ENCODE results near the gene C14orf93.
"Not testable (repeated sequence)": the region's sequence is repeated elsewhere in the genome, so short reads cannot be mapped to it uniquely, and the experiment has no call there.

Gene C14orf93

DNA sequence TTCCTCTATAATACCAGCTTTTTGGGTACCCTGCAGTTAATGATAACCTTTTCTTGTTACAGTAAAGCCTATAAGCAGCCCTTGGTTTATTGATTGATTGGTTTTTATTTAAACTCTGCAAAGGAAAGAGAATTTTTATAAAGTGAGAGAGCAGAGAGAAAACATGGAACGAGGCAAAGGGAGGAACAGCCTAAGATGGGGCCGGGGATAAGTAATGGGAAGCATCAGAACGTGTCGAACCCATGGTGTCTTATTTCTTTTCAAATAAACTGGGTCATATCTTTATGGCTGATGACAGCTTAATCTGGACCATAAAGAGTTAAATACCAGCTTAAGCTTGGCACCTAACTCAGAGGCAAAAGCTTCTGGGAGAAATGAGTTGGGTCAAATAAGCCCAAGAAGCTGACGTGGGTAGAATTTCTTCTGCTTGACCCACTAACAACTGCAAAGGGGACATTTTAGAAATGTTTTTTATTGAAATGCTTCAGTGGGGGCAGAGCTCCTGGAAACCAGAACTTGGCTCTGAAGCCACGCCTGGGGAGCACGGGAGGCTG lies 12.0 kb upstream of the C14orf93 start:
- no peak overlapping the region for H3K27ac ChIP-seq
- no peak for DNase-seq (ENCODE audit: low read depth, low spot score)

DNA sequence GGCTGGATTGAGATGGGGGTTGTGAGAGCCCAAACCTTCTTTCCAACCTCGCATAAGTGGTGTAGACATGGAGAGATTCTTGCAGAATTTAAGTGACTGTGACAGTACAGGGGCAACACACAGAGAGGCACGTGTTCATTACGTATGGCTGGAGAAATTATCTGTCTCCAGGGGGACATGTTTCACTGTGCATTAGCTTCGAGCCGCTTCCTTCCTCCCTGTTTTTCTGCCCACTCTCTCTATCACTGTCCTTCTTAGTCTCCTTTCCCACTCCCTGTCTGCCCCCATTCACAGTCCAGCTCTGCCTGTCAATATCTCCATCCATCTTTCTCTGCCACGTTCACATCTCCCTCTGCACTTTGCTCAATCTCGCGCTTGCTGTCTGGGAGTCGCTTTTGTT lies 11.5 kb upstream of the C14orf93 start:
- no peak for DNase-seq (ENCODE audit: low read depth, low spot score)
- no peak overlapping the region for H3K27ac ChIP-seq

DNA sequence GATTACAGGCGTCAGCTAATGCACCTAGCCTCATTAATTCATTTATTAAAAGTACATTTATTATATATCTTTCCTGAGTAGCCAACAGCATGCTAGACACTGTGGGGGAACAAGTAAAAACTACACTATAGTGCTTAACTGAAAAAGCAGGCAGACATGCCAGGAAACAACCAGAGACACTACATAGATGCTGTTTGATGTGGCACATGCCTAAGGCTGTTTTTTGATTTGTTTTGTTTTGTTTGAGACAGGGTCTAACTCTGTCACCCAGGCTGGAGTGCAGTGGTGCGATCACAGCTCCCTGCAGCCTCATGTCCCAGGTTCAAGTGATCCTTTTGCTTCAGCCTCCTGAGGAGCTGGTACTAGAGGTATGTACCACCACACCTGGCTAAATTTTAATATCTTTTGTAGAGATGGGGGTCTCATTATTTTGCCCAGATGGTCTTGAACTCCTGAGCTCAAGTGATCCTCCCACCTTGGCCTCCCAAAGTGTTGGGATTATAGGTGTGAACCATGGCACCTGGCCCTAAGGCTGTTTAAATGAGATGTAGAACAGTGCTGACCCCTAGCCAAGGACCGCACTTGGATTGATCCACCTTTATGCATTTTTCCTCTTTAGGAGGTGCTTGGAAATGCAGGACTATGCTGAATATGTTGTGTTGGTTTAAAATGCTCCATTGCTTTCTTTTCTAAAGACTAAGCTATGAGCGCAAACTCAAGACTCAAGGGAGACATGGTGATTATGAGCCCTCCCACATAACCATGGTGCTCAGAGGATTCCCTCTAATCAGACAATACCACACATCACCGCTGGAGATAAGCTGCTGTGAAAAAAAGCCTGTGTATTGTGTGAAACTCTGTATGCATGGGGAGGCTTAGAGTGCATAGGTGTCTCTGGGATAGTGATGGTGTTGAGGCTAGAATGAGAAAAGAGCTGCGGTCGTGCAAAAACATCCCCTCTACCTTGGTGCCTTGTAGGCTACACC lies 10.5 kb upstream of the C14orf93 start:
- H3K27ac ChIP-seq: no peak overlapping the region
- no peak for DNase-seq (ENCODE audit: low read depth, low spot score)

DNA sequence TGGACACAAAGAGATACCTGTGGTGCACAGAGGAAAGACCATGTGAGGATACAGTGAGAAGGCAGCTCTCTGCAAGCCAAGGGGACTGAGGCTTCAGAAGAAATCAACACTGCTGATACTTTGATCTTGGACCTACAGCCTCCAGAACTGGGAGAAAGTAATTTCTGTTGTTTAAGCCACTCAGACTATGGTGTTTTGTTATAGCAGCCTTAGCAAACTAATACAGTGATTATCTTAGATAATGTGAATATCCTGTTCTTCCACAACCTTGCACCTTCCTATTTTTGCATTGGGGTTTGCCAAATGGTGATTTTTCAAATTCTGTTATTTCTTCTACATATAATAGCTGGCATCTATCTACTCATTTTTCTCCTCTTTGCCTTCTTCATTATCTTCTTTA lies 8.2 kb upstream of the C14orf93 start:
- DNase-seq (ENCODE audit: low read depth, low spot score): no peak
- H3K27ac ChIP-seq: no peak overlapping the region

DNA sequence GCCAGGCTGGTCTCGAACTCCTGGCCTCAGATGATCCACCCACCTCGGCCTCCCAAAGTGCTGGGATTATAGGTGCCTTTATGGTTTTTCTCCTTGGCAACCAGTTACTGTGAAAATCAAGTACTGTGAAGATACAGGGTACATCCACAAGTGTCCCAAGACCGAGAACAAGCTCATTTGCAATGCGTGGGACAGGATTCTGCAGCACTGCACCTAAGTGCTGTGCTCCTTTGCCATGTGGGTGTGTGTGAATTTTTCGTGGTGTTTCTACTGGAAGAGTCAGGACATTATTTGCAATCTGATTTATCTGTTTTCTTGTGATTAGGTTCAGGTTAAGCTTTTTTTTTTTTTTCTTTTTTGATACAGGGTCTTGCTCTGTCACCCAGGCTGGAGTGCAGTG lies 7.1 kb upstream of the C14orf93 start:
- H3K27ac ChIP-seq: no peak overlapping the region
- no peak for DNase-seq (ENCODE audit: low read depth, low spot score)

DNA sequence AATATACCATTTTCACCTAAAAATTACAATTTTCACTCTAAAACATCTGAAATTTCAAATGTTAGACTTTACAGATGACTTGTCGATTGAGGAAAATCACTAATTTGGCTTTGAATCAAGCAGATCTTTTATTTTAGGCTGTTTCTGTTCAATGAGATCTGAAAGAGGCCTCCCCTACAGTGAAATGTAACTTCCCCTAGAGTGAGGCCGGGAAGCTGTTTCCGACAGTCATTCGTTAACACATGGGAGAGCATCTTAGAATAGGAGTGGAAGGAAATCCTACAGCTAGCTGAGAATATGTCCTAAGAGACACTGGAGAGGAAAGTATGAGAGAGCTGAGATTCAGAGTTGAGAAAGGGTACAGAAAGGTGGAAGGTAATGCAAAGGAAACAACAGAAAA lies 5.7 kb upstream of the C14orf93 start:
- no peak overlapping the region for H3K27ac ChIP-seq
- DNase-seq (ENCODE audit: low read depth, low spot score): no peak

DNA sequence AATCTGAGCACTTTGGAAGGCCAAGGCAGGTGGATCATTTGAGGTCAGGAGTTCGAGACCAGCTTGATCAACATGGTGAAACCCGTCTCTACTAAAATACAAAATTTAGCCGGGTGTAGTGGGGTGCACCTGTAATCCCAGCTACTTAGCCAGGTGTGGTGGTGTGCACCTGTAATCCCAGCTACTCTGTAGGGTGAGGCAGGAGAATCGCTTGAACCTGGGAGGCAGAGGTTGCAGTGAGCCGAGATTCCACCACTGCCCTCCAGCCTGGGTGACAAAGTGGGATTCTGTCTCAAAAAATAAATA lies 3.8 kb upstream of the C14orf93 start:
- not testable (repeated sequence) for H3K27ac ChIP-seq

DNA sequence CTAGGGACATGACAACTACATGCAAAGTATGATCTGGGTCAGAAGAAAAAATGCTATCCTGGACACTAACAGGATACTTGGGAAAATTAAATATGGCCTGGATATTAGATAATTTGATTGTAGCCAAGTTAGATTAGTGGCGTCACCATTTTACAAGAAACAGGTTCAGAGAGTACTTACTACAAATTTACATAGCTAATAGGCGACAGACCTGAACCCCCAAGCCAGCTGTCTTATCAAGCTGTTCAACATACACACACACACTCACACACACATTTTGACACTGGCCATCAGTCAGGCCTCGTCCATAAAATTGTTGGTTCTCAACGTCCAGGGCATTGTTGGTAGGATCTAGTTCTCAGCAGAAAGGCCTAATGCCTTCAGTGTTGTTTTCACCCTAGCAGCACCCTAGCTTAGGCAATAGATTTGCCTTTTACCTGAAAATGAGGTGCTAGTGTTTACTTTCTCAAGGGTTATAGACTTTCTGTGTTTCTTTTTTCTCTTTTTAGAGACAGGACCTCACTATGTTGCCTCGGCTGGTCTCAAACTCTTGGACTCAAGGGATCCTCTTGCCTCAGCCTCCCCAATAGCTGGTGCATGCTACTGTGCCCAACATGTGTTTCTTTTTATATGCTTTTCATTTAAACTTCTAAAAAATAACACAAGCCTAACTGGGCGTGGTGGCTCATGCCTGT lies 3.3 kb upstream of the C14orf93 start:
- DNase-seq (ENCODE audit: low read depth, low spot score): no peak
- no peak overlapping the region for H3K27ac ChIP-seq

More for the DNA sequence above, 3.8 kb upstream of the C14orf93 start:
- DNase-seq (ENCODE audit: low read depth, low spot score): not testable (repeated sequence)

DNA sequence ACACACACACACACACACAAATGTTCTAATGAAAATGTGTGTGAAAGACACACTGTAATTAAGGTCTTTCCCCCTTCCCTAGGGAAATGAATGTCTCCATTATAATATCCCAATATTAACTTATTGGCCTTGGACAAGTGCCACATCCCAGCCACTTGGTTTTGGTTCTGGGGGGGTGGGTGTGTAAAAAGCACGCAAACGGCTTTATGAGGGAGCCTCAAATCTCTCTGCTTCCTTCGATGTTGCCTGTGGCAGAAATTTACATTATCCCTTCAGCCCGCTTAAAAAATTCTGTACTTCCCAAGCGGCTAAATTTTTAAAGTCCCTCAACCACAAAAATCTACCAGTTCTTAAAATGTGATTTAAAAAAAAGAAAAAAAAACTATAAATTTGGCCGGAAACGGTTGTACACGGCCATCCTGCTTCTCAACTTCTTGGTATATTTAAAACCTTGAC lies 432 bp downstream of the C14orf93 start:
- H3K27ac ChIP-seq: peak overlapping the region; percentile 58

DNA sequence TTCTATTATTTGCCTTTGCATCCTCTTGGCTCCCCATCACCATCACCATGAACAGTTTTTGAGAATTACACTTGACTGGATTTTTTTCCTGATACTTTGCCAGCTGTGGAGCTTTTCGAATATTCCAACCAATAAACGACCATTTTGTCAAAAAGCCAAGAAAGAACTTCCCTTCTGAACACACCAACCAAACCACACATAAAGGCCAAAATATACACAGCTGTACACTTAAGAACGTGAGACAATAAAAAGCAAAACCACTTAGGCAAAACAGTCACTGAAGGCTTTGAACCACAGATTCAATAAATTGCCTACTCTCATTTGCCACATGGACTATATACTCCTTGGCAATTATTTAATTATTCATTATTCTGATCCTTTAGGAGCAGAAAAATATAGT lies 1.1 kb downstream of the C14orf93 start:
- H3K27ac ChIP-seq: peak overlapping the region; percentile 2
- no peak for DNase-seq (ENCODE audit: low read depth, low spot score)

More for the DNA sequence above, 432 bp downstream of the C14orf93 start:
- DNase-seq (ENCODE audit: low read depth, low spot score): no peak

DNA sequence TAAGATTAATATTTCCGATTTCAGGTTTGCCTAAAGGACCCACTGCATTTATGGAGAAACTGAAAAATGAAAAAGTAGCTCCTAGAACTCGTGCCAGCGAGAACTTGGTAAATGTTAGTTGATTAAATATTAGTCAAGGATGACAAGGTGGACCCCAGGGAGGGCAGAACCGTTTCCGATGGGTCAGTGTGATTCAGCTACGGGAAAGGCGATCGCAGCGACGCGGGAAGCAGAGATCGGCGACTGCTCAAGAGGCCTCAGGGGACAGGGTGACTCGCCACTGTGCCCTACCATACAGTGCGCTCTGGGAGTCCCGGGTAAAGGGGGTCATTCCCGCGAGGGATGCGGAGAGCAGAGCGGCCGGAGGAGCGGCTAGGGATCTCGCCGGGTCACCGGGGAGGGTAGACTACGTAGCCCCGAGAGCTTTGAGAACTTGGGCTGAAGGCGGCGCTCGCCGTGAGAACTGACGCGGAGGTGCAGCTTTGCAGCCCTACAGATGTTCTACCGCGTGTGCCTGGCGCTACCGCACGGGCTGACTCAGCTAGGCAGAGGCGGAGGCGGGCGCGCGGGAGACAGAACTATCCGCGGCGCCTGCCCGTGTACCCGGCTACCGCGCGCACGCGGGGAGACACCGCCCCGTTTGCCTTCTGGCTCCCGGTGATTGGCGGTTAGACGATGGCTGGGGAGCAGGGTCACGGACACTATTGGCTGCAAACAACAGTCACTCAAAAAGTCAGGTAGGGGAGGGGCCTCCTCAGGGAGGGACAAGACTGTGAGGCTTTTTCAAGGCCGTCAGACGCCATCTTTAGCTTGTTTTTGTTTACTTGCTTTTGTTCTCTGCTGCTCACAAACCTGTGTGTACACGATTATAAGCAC lies 3.2 kb downstream of the C14orf93 start:
- H3K27ac ChIP-seq: peak overlapping the region; percentile 82
- DNase-seq (ENCODE audit: low read depth, low spot score): peak; percentile 83

DNA sequence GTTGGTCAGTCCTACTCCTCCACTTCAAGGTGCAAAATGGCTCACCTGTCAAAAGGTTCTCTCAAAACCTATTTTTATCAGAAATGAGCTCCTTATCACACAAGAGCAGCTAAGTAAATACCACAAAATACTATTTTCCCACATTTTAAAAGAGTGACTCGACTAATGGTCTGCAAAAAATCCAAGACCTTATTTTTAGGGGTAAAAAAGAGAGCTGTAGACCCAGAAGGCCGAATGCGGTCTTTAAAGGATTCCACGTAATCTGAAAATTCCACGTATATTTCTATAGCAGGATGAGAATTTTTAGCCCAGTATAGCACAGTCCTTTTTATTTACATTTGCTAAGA lies 3.8 kb downstream of the C14orf93 start:
- DNase-seq (ENCODE audit: low read depth, low spot score): no peak
- peak overlapping the region; percentile 82 for H3K27ac ChIP-seq

DNA sequence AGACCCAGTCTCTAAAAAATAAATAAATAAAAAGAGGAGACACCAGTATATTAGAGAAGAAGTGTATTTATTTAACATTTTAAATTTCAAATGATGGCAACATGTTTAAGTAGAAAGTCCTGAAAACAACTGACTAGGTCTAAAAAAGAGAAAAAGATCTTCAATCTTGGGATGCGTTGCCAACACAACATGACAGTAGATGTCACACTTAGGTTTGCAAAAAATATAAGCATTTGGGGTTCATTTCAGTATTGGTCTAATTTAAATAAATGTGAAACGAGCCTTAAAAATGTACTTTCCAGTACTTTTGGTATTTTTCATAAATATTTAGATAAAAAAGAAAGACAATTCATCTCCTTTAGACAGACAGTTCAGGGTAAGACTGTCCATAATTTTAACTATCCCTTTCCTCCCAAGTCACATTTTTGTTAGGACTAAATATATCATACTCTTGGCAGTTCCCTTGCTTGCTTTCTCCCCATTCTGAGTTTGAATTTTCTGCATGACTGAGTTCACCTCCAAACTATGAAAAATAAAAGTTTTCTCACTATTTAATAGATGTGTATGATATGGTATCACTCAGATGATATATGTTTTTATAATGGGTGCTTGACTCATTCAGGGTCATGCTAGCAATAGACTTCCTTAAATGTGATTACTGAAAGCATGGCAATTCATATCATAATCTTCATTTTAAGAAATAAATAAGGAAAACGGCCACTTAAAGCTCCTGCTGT lies 4.3 kb downstream of the C14orf93 start:
- H3K27ac ChIP-seq: peak overlapping the region; percentile 82
- no peak for DNase-seq (ENCODE audit: low read depth, low spot score)

DNA sequence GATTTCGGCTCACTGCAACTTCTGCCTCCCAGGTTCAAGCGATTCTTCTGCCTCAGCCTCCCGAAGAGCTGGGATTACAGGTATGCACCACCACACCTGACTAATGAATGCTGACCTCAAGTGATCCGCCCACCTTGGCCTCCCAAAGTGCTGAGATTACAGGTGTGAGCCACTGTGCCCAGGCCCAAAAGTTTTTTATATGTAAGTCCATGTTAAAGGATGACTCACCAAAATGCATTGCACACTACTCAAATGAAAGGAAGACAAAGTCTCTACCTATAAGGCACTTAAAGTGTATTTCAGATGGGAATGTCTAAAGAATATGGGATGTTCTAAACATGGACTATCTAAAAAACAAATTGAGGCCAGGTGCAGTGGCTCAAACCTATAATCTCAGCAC lies 5.7 kb downstream of the C14orf93 start:
- not testable (repeated sequence) for DNase-seq (ENCODE audit: low read depth, low spot score); H3K27ac ChIP-seq

DNA sequence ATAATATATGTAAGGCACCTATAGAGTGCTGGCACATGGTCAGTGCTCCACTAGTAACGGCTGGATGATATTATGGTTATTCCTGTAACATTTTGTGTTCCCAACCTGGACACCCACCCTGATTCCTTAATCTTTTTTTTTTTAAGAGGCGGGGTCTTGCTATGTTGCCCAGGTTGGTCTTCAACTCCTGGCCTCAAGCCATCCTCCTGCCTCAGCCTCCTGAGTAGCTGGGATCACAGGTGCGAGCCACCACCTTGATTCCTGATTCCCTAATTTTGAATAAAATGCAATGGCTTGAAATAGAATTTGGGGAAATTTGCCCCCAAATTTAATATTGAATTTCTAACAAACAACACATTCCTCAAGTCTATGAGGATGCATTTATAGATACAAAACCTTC lies 7.4 kb downstream of the C14orf93 start:
- no peak overlapping the region for H3K27ac ChIP-seq
- DNase-seq (ENCODE audit: low read depth, low spot score): no peak

DNA sequence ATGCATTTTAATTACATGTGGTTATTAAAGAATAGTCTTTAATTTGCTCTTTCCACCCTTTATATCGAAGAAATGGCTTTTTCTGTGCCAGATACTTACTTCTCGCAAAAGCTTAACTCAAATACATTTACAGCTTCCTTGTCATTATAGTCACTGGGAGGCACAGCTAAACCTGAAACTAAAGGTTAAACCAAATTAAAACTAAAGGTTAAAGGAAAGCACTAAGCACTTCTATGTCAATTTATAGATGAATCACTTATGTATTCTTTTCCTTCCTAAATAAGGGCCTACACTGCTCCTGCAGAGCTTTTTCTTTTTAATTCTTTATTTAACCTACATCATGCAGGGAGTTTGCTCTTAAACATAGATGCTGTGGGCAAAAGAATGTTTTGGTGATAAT lies 9.1 kb downstream of the C14orf93 start:
- H3K27ac ChIP-seq: no peak overlapping the region
- DNase-seq (ENCODE audit: low read depth, low spot score): no peak

DNA sequence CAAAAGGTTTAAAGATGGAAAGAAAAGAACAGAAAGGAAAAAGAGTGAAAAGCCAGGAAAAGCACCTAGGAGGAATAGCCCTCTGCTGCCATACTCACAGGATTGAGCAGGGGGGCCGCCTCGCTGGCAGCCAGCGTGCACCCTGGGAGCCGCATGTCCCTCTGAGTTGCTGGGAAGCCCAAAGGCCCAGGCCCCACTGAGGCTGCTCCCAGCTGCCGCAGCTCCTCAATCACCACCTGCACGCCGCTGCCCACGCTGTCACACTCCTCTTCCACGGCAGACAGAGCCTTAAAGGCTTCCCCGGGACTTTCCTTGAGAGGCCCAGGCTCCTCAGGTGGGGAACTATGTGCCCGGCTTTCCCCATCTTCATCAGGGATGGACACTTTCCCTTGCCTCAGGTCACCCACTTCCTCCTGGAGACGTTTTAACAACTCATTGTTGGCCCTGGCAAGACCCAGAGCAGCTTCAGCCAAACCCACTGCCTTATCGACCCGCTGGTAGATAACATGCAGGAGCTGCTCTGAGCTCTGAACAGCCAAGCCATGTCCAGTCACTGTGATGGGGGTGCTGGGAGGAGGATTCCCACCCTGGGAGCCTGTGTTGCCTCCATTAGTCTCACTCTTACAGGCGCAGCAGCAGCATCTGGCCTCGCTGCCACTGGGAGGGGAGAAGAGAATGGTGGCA lies 11.5 kb downstream of the C14orf93 start:
- H3K27ac ChIP-seq: no peak overlapping the region
- no peak for DNase-seq (ENCODE audit: low read depth, low spot score)

DNA sequence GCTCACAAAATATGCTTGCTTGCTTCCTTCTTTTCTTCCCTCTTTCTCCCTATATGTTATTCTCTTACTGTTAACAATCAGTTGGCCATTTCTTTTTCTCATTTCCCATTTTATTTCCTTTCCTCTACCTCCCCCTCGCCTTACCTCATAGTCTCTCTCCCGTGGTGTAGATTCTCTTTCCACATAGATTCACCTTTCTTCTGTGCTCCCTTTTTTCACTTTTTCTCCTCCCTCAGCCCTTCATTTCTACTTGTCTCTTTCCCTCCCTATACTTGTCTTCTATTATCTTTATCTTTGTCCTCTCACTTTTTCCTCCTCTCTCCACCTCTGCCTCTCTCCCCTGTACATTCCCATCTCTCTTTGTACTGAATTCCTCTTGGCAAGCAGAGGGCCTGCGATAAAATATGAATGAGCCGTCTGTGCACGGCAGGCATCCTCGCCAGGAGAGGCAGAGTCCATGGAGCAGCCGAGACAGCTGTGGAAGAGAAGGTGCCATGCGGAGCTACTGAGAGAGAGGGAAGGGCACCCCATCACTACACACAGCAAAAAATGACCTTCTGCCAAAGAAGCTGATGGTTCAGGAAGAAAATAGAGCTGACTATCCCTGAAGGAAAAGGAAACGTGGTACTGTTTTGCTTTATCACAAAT lies 12.1 kb downstream of the C14orf93 start:
- no peak for DNase-seq (ENCODE audit: low read depth, low spot score)
- H3K27ac ChIP-seq: no peak overlapping the region
